Activated CD8-positive, alpha-beta T cell treated with anti-CD3 and anti-CD28 coated beads for 36 hours (primary cell): ENCODE results near the gene ASXL2. TPM values are rescaled to one million over a fixed set of nuclear protein-coding genes. Genes with fewer than 3 reads are reported as not detected.
"Not testable (repeated sequence)": the region's sequence is repeated elsewhere in the genome, so short reads cannot be mapped to it uniquely, and the experiment has no call there.

Source experiments
- ATAC-seq: fragments of 200-7000 bp; cut with Tn5 transposase; one replicate; pipeline ENCODE4 v1.10.0; 2021; ENCODE audit warnings: mild to moderate bottlenecking, moderate library complexity
- CTCF ChIA-PET: fragments of 350-600 bp; sonication (Branson Sonifier 250); formaldehyde crosslinking; loops from one replicate; lab custom pipeline; 2021; ENCODE audit warnings: antibody characterized with exemption; lab: Charles Lee
- POLR2A ChIA-PET: fragments of 350-600 bp; sonication (Branson Sonifier 250); formaldehyde crosslinking; loops from one replicate; lab custom pipeline; 2021; ENCODE audit warnings: antibody characterized with exemption; lab: Charles Lee
- DNase-seq: peaks from one replicate; pipeline ENCODE4 v3.0.0-alpha.2; 2020
- H3K27ac Mint-ChIP-seq: one replicate; pipeline ENCODE4 v1.8.0; 2021; ENCODE audit warnings: mild to moderate bottlenecking, mixed read lengths
- H3K27me3 Mint-ChIP-seq: one replicate; pipeline ENCODE4 v1.8.0; 2021; ENCODE audit warnings: mixed read lengths
- H3K36me3 Mint-ChIP-seq: one replicate; pipeline ENCODE4 v1.8.0; 2021; ENCODE audit warnings: low read depth, mixed read lengths
- H3K4me1 Mint-ChIP-seq: one replicate; pipeline ENCODE4 v1.8.0; 2021; ENCODE audit warnings: low read depth, mixed read lengths
- H3K4me3 Mint-ChIP-seq: one replicate; pipeline ENCODE4 v1.8.0; 2021; ENCODE audit warnings: mild to moderate bottlenecking, moderate library complexity, mixed read lengths
- H3K9me3 Mint-ChIP-seq: one replicate; pipeline ENCODE4 v1.8.0; 2021; ENCODE audit warnings: mixed read lengths
- intact Hi-C: fragments of 100-400 bp; cut with micrococcal nuclease; formaldehyde crosslinking; loops from one replicate; pipeline ENCODE4 v1.10.0; 2022
- total RNA-seq, 2 experiments: library from RNA; stranded (reverse); gene quantifications; one replicate each; pipeline ENCODE4 v1.2.3, GENCODE V29; 2021
- TF ChIP-seq, protein P1 (sequence below): fragments of 200-600 bp; IDR thresholded peaks from one replicate; pipeline ENCODE4 v1.8.0; 2022; ENCODE audit warnings: antibody characterized with exemption, mild to moderate bottlenecking

The ASXL2 gene
- total RNA-seq, 2 experiments from 2014 or later: 42.5 to 42.8 TPM

DNA sequence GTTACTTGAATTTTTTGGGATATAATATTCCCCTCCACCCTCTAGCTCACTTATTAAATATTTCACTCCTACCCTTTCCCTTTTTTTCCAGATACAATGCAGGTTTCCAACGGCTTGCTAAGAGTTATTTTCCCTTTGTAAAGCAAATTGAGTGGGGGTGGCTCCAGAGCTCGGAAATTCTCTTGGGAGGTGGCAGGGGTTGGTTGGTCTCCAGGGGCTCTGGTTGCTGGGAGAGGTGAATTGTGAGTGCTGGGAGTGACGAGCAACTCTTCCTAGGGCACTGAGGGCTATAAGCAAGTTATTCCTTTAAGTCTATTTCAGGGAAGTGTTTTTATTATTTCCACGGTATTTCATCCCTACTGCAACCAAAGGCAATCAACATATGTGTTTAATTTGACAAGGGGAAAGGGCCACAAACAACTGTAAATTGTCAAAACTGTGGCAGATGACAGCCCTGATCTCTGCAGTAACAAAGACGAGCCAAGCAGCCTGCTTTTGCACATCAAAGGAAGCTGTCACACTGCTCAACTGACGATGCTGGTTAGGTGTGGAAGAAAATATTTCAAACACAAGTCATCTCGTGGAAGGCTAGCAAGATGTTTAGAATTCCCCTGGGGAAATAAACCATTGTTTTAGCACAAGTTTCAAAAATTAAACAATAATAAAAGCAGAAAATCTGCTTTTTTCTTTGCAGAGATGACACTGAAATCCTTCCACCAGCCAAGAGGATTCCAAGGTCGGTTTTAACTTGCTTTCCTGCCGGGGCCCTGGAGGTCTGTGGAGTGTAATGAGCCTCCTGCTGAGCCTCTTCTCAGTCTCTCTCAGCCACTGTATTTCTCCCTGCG is 34.8 kb upstream of the ASXL2 start:
- no peak overlapping the region for H3K4me3 Mint-ChIP-seq
- ChIA-PET CTCF (interaction anchor here (1.0 kb wide), 1 partner anchor 306 kb away, joined by 3 read pairs; no protein-coding TSS in a partner anchor), POLR2A (no interaction called here)
- no peaks in the 10 kb centered on the region for H3K36me3 Mint-ChIP-seq
- TF ChIP-seq, protein P1, sequence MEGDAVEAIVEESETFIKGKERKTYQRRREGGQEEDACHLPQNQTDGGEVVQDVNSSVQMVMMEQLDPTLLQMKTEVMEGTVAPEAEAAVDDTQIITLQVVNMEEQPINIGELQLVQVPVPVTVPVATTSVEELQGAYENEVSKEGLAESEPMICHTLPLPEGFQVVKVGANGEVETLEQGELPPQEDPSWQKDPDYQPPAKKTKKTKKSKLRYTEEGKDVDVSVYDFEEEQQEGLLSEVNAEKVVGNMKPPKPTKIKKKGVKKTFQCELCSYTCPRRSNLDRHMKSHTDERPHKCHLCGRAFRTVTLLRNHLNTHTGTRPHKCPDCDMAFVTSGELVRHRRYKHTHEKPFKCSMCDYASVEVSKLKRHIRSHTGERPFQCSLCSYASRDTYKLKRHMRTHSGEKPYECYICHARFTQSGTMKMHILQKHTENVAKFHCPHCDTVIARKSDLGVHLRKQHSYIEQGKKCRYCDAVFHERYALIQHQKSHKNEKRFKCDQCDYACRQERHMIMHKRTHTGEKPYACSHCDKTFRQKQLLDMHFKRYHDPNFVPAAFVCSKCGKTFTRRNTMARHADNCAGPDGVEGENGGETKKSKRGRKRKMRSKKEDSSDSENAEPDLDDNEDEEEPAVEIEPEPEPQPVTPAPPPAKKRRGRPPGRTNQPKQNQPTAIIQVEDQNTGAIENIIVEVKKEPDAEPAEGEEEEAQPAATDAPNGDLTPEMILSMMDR: no peak
- H3K4me1 Mint-ChIP-seq: peaks cover 14% of the 10 kb centered on the region
- no peaks in the 10 kb centered on the region for H3K27me3 Mint-ChIP-seq
- intact Hi-C loops: no loop called here
- ATAC-seq (no peak), DNase-seq (no peak)
- no peak overlapping the region for H3K27ac Mint-ChIP-seq
- H3K9me3 Mint-ChIP-seq: no peaks in the 10 kb centered on the region

DNA sequence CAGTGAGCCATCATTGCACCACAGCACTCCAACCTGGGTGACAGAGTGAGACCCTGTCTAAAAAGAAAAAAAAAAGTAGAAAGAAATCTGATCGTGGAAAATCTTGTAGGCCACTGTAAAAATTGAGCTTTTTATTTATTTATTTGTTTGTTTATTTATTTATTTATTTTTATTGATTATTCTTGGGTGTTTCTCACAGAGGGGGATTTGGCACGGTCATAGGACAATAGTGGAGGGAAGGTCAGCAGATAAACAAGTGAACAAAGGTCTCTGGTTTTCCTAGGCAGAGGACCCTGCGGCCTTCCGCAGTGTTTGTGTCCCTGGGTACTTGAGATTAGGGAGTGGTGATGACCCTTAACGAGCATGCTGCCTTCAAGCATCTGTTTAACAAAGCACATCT is 31.3 kb upstream of the ASXL2 start:
- POLR2A ChIA-PET, ATAC-seq, H3K27me3 Mint-ChIP-seq, H3K27ac Mint-ChIP-seq, H3K9me3 Mint-ChIP-seq, CTCF ChIA-PET, intact Hi-C loops, H3K4me3 Mint-ChIP-seq, H3K36me3 Mint-ChIP-seq, DNase-seq, H3K4me1 Mint-ChIP-seq: not testable (repeated sequence)

DNA sequence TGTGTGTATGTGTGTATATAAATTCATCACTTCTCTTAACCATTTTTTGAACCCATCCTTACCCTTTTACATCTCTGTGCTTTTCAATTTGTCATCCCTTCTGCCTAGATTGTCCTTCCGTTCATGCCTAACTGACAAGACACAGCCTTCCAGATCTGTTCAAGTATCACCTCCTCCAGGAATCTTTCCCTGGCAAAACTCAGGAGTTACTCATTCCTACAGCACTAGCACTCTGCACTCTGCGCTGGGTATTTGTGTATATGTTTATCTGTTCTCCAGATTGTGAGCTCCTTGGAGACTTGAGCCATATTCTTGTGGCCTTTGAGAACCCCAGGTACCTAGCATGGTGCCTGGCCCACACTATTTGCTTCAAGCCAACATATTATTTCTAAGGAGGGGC is 26.8 kb upstream of the ASXL2 start:
- Mint-ChIP-seq H3K4me1 (no peaks in the 10 kb centered on the region), H3K36me3 (no peaks in the 10 kb centered on the region), H3K27me3 (peaks cover 6% of the 10 kb centered on the region), H3K4me3 (no peak overlapping the region), H3K27ac (no peak overlapping the region), H3K9me3 (no peaks in the 10 kb centered on the region)
- TF ChIP-seq, protein P1: no peak
- DNase-seq: no peak
- intact Hi-C loops: no loop called here
- CTCF ChIA-PET: interaction anchor here (1.0 to 1.2 kb wide), 2 partner anchors 46 to 298 kb away, joined by 4 to 5 read pairs; no protein-coding TSS in a partner anchor
- no peak for ATAC-seq
- POLR2A ChIA-PET: no interaction called here

DNA sequence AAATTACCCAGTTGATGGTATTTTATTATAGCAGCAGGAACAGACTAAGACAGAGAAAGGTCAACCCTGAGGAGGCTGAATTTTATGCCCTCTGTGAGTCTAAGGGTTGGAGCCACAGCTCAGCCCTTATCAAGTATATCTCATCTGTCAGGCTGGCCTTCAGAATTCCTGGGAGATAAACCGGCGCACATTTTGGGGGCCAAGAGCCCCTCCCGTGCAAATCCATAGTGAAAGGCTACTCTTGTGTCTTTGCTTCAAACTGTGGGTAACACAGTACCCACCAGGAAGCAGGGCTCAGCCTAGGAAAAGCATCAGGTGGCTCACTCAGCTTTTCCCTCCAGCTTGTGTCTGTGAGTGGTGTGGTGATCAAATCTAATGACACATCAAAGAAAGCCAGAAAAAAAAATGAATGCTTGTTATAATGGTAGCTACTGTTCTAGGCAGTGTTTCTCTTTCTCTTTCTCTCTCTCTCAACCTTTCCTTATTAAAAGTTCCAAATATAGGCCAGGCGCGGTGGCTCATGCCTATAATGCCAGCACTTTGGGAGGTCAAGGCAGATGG is 25.0 kb upstream of the ASXL2 start:
- DNase-seq: no peak
- no peaks in the 10 kb centered on the region for H3K36me3 Mint-ChIP-seq
- ChIA-PET CTCF (interaction anchor here (1.3 to 1.6 kb wide), 2 partner anchors 14 to 47 kb away, joined by 3 to 5 read pairs; no protein-coding TSS in a partner anchor), POLR2A (interaction anchor here (1.4 kb wide), 1 partner anchor 13 kb away, joined by 4 read pairs; no protein-coding TSS in a partner anchor)
- H3K27ac Mint-ChIP-seq: no peak overlapping the region
- no peaks in the 10 kb centered on the region for H3K9me3 Mint-ChIP-seq
- no peak for ATAC-seq
- intact Hi-C loops: no loop called here
- TF ChIP-seq, protein P1: no peak
- H3K4me3 Mint-ChIP-seq: no peak overlapping the region
- H3K27me3 Mint-ChIP-seq: peaks cover 6% of the 10 kb centered on the region
- H3K4me1 Mint-ChIP-seq: no peaks in the 10 kb centered on the region

GRCh38 chr2:25899404-25899970 is 21.2 kb upstream of the ASXL2 start:
- H3K4me3 Mint-ChIP-seq: no peak overlapping the region
- H3K9me3 Mint-ChIP-seq: no peaks in the 10 kb centered on the region
- ChIA-PET POLR2A (no interaction called here), CTCF (no interaction called here)
- TF ChIP-seq, protein P1: no peak
- no peak overlapping the region for H3K27ac Mint-ChIP-seq
- H3K27me3 Mint-ChIP-seq: no peaks in the 10 kb centered on the region
- ATAC-seq (no peak), DNase-seq (no peak)
- no peaks in the 10 kb centered on the region for H3K36me3 Mint-ChIP-seq
- intact Hi-C loops: no loop called here
- no peaks in the 10 kb centered on the region for H3K4me1 Mint-ChIP-seq
